Astrocyte (in vitro differentiated cells and primary cell): Measurements from ENCODE around the gene LRRC28. TPM values are rescaled to one million over a fixed set of nuclear protein-coding genes. Genes with fewer than 3 reads are reported as not detected.

Experiments used
- DNase-seq: peaks from one replicate; pipeline ENCODE4 v3.0.0-alpha.2; 2010; ENCODE audit warnings: low read depth
- FAIRE-seq: peaks from 2 replicates; lab custom pipeline; 2011; peaks lifted over from hg19 to GRCh38; lab: Jason Lieb, UNC
- H2AFZ ChIP-seq: 2 replicates; pipeline ENCODE4 v1.6.0; 2012; ENCODE audit warnings: low read depth, low read length, inconsistent platforms
- H3K27ac ChIP-seq: 2 replicates; pipeline ENCODE4 v1.5.1; 2011; ENCODE audit warnings: low read depth, low read length, inconsistent platforms
- H3K27me3 ChIP-seq: 2 replicates; pipeline ENCODE4 v1.6.0; 2011; ENCODE audit warnings: low read length, inconsistent platforms; ENCODE audit not compliant: insufficient read depth
- H3K36me3 ChIP-seq: 2 replicates; pipeline ENCODE4 v1.5.1; 2011; ENCODE audit warnings: low read length, inconsistent platforms; ENCODE audit not compliant: insufficient read depth
- H3K4me1 ChIP-seq: 2 replicates; pipeline ENCODE4 v1.5.1; 2011; ENCODE audit warnings: low read length, inconsistent platforms; ENCODE audit not compliant: insufficient read depth
- H3K4me2 ChIP-seq: 2 replicates; pipeline ENCODE4 v1.6.0; 2012; ENCODE audit warnings: low read length, inconsistent platforms
- H3K4me3 ChIP-seq: 2 replicates; pipeline ENCODE4 v1.5.1; 2011; ENCODE audit warnings: low read depth, mild to moderate bottlenecking, low read length, inconsistent platforms; ENCODE audit not compliant: insufficient read depth
- H3K79me2 ChIP-seq: 2 replicates; pipeline ENCODE4 v1.6.0; 2012; ENCODE audit warnings: mild to moderate bottlenecking, low read length, inconsistent platforms; ENCODE audit not compliant: insufficient read depth
- H3K9ac ChIP-seq: 2 replicates; pipeline ENCODE4 v1.6.0; 2012; ENCODE audit warnings: mild to moderate bottlenecking, low read length, inconsistent platforms
- H3K9me3 ChIP-seq: 2 replicates; pipeline ENCODE4 v1.5.1; 2012; ENCODE audit warnings: low read depth, mild to moderate bottlenecking, low read length, inconsistent platforms; ENCODE audit not compliant: insufficient read depth
- H4K20me1 ChIP-seq: 2 replicates; pipeline ENCODE4 v1.6.0; 2012; ENCODE audit warnings: low read length, inconsistent platforms; ENCODE audit not compliant: insufficient read depth
- H3K27ac Mint-ChIP-seq: one replicate; pipeline ENCODE4 v1.8.0; 2021; ENCODE audit warnings: mild to moderate bottlenecking, mixed read lengths; ENCODE audit not compliant: unreplicated experiment
- H3K27me3 Mint-ChIP-seq: one replicate; pipeline ENCODE4 v1.8.0; 2021; ENCODE audit warnings: low read depth, mixed read lengths; ENCODE audit not compliant: unreplicated experiment
- H3K36me3 Mint-ChIP-seq: one replicate; pipeline ENCODE4 v1.8.0; 2021; ENCODE audit warnings: low read depth, mixed read lengths; ENCODE audit not compliant: unreplicated experiment
- H3K4me1 Mint-ChIP-seq: one replicate; pipeline ENCODE4 v1.8.0; 2021; ENCODE audit warnings: low read depth, mixed read lengths; ENCODE audit not compliant: unreplicated experiment
- H3K4me3 Mint-ChIP-seq: one replicate; pipeline ENCODE4 v1.8.0; 2021; ENCODE audit warnings: mild to moderate bottlenecking, moderate library complexity, mixed read lengths; ENCODE audit not compliant: unreplicated experiment
- H3K9me3 Mint-ChIP-seq: one replicate; pipeline ENCODE4 v1.8.0; 2021; ENCODE audit warnings: mild to moderate bottlenecking, mixed read lengths; ENCODE audit not compliant: unreplicated experiment
- EZH2 ChIP-seq: IDR thresholded peaks from 2 replicates; pipeline ENCODE4 v1.6.1; 2012; ENCODE audit warnings: mild to moderate bottlenecking, low read length, inconsistent platforms; ENCODE audit not compliant: insufficient read depth
- total RNA-seq: library from RNA; stranded (reverse); gene quantifications from 2 replicates; pipeline ENCODE4 v1.2.1, GENCODE V29; 2021
- TF ChIP-seq, protein P1 (sequence below): IDR thresholded peaks from 2 replicates; pipeline ENCODE4 v1.5.1; 2011; ENCODE audit warnings: low read depth, mild to moderate bottlenecking, inconsistent platforms, low read length, moderate library complexity; ENCODE audit not compliant: insufficient read depth

The LRRC28 gene
- total RNA-seq, 1 donor from 2014 or later, result 28.1 TPM

- H3K4me1 Mint-ChIP-seq, result peaks cover 18% of the 10 kb centered on the region
- H3K9ac ChIP-seq, result no peak overlapping the region
- TF ChIP-seq, protein P1, sequence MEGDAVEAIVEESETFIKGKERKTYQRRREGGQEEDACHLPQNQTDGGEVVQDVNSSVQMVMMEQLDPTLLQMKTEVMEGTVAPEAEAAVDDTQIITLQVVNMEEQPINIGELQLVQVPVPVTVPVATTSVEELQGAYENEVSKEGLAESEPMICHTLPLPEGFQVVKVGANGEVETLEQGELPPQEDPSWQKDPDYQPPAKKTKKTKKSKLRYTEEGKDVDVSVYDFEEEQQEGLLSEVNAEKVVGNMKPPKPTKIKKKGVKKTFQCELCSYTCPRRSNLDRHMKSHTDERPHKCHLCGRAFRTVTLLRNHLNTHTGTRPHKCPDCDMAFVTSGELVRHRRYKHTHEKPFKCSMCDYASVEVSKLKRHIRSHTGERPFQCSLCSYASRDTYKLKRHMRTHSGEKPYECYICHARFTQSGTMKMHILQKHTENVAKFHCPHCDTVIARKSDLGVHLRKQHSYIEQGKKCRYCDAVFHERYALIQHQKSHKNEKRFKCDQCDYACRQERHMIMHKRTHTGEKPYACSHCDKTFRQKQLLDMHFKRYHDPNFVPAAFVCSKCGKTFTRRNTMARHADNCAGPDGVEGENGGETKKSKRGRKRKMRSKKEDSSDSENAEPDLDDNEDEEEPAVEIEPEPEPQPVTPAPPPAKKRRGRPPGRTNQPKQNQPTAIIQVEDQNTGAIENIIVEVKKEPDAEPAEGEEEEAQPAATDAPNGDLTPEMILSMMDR, result no peak
- no peak for TF ChIP-seq EZH2
- H3K27ac ChIP-seq, result no peak overlapping the region
- H3K27me3 ChIP-seq, result no peaks in the 10 kb centered on the region
- no peak overlapping the region for H3K4me3 Mint-ChIP-seq
- H3K9me3 ChIP-seq, result no peaks in the 10 kb centered on the region
- no peak overlapping the region for H3K4me2 ChIP-seq
- no peak overlapping the region for H2AFZ ChIP-seq
- DNase-seq (no peak), FAIRE-seq (no peak)
- no peaks in the 10 kb centered on the region for H4K20me1 ChIP-seq
- peaks cover 3% of the 10 kb centered on the region for H3K36me3 Mint-ChIP-seq
- no peaks in the 10 kb centered on the region for H3K9me3 Mint-ChIP-seq
- no peak overlapping the region for H3K4me3 ChIP-seq
- H3K27me3 Mint-ChIP-seq, result no peaks in the 10 kb centered on the region
- H3K79me2 ChIP-seq, result no peaks in the 10 kb centered on the region
- H3K4me1 ChIP-seq, result peaks cover 5% of the 10 kb centered on the region
- no peak overlapping the region for H3K27ac Mint-ChIP-seq
- H3K36me3 ChIP-seq, result no peaks in the 10 kb centered on the region
Observed at GRCh38 chr15:99345242-99345641, 94.0 kb downstream of the LRRC28 start.

GRCh38 chr15:99345832-99346462 lies 94.7 kb downstream of the LRRC28 start:
- H3K9me3 ChIP-seq, result no peaks in the 10 kb centered on the region
- Mint-ChIP-seq H3K4me3 (no peak overlapping the region), H3K27ac (no peak overlapping the region), H3K9me3 (no peaks in the 10 kb centered on the region), H3K36me3 (peaks cover 5% of the 10 kb centered on the region), H3K27me3 (no peaks in the 10 kb centered on the region), H3K4me1 (peaks cover 14% of the 10 kb centered on the region)
- H3K4me1 ChIP-seq, result peaks cover 2% of the 10 kb centered on the region
- H3K4me2 ChIP-seq, result no peak overlapping the region
- no peak overlapping the region for H2AFZ ChIP-seq
- FAIRE-seq (no peak), DNase-seq (no peak)
- no peak overlapping the region for H3K9ac ChIP-seq
- H3K4me3 ChIP-seq, result no peak overlapping the region
- H3K79me2 ChIP-seq, result no peaks in the 10 kb centered on the region
- no peaks in the 10 kb centered on the region for H3K27me3 ChIP-seq
- H3K27ac ChIP-seq, result no peak overlapping the region
- TF ChIP-seq EZH2, result no peak
- TF ChIP-seq, protein P1, result no peak
- no peaks in the 10 kb centered on the region for H3K36me3 ChIP-seq
- no peaks in the 10 kb centered on the region for H4K20me1 ChIP-seq

- no peak overlapping the region for H3K4me2 ChIP-seq
- DNase-seq (no peak), FAIRE-seq (no peak)
- H3K4me1 ChIP-seq, result no peaks in the 10 kb centered on the region
- Mint-ChIP-seq H3K27ac (no peak overlapping the region), H3K4me3 (no peak overlapping the region), H3K36me3 (peaks cover 5% of the 10 kb centered on the region), H3K9me3 (no peaks in the 10 kb centered on the region), H3K27me3 (no peaks in the 10 kb centered on the region), H3K4me1 (peaks cover 2% of the 10 kb centered on the region)
- no peak overlapping the region for H3K27ac ChIP-seq
- no peak overlapping the region for H3K4me3 ChIP-seq
- H4K20me1 ChIP-seq, result no peaks in the 10 kb centered on the region
- no peak for TF ChIP-seq EZH2
- TF ChIP-seq, protein P1, result no peak
- no peak overlapping the region for H2AFZ ChIP-seq
- H3K27me3 ChIP-seq, result no peaks in the 10 kb centered on the region
- no peaks in the 10 kb centered on the region for H3K79me2 ChIP-seq
- no peak overlapping the region for H3K9ac ChIP-seq
- no peaks in the 10 kb centered on the region for H3K9me3 ChIP-seq
- H3K36me3 ChIP-seq, result no peaks in the 10 kb centered on the region
Observed at GRCh38 chr15:99347574-99347973, 96.3 kb downstream of the LRRC28 start.
